Mucosa of descending colon (tissue), 3 donors: Measurements from ENCODE around the gene HSP90AA1. TPM values are rescaled to one million over a fixed set of nuclear protein-coding genes. Genes with fewer than 3 reads are reported as not detected.

Experiments
- ATAC-seq: fragments of 200-7000 bp; cut with Tn5 transposase; one replicate; pipeline ENCODE4 v1.9.1; 2020; ENCODE audit warnings: mild to moderate bottlenecking, moderate library complexity
- DNase-seq, 3 donors: peaks; one replicate each; pipeline ENCODE4 v3.0.0-alpha.2; 2020
- H3K36me3 ChIP-seq: fragments of 200-600 bp; one replicate; pipeline ENCODE4 v1.8.0; 2021; ENCODE audit warnings: low read depth, mild to moderate bottlenecking
- H3K4me1 ChIP-seq: fragments of 200-600 bp; one replicate; pipeline ENCODE4 v1.8.0; 2021; ENCODE audit warnings: low read depth, mild to moderate bottlenecking
- H3K4me3 ChIP-seq: fragments of 200-600 bp; one replicate; pipeline ENCODE4 v1.8.0; 2021; ENCODE audit warnings: mild to moderate bottlenecking
- H3K9me3 ChIP-seq: fragments of 200-600 bp; one replicate; pipeline ENCODE4 v1.8.0; 2021; ENCODE audit warnings: mild to moderate bottlenecking
- CTCF ChIP-seq: fragments of 200-600 bp; IDR thresholded peaks from one replicate; pipeline ENCODE4 v1.8.0; 2022; ENCODE audit warnings: antibody characterized with exemption, mild to moderate bottlenecking
- intact Hi-C, 2 donors: fragments of 100-400 bp; cut with DNase I in 1 of 2; cut with micrococcal nuclease in 1 of 2; formaldehyde crosslinking; loops; one replicate each; pipeline versions ENCODE4 v1.11.0 to v1.11.1; 2022; cut with DNase I, micrococcal nuclease
- total RNA-seq, 3 donors: library from RNA; stranded (reverse); fragmentation: NEBNext Ultra II Directional in 2 of 3; extraction: Animal tissue kit (Norgen Biotek cat#: 25700) in 2 of 3; gene quantifications; one replicate each; pipeline versions ENCODE4 v1.2.1 to v1.2.4, GENCODE V29; 2021 to 2023
- donor health status: DM: no; HTN: no; CAD: no; lungs with moderate emphysema.
- donor health status: DM: no; HTN: no; CAD: no.
- donor health status: DM: no; HTN: yes; CAD: no.

Gene HSP90AA1
- total RNA-seq, 3 donors from 2014 or later = 231 to 367 (median 252) TPM

- Histone ChIP-seq H3K9me3 (no peaks in the 10 kb centered on the region), H3K4me3 (no peak overlapping the region), H3K36me3 (peaks cover 23% of the 10 kb centered on the region), H3K4me1 (peaks cover 2% of the 10 kb centered on the region)
- intact Hi-C loops = no loop called here
- DNase-seq (no peak), ATAC-seq (no peak)
- no peak for TF ChIP-seq CTCF
These were observed 36.8 kb downstream of the HSP90AA1 start for GRCh38 chr14:102050026-102050405.

GRCh38 chr14:102049258-102050025 is 37.4 kb downstream of the HSP90AA1 start:
- Histone ChIP-seq H3K36me3 (peaks cover 29% of the 10 kb centered on the region), H3K9me3 (no peaks in the 10 kb centered on the region), H3K4me3 (no peak overlapping the region), H3K4me1 (peaks cover 2% of the 10 kb centered on the region)
- intact Hi-C loops = loop anchor here (10.0 kb wide), 1 partner anchor 45 kb away; no protein-coding TSS in a partner anchor
- no peak for ATAC-seq
- peak in 1 of 3 donors; percentile 32 for DNase-seq
- TF ChIP-seq CTCF = no peak

GRCh38 chr14:102047808-102048540 is 38.9 kb downstream of the HSP90AA1 start:
- Histone ChIP-seq H3K4me3 (no peak overlapping the region), H3K36me3 (peaks cover 37% of the 10 kb centered on the region), H3K4me1 (peaks cover 2% of the 10 kb centered on the region), H3K9me3 (no peaks in the 10 kb centered on the region)
- no peak for TF ChIP-seq CTCF
- intact Hi-C loops = loop anchor here (10.0 kb wide), 1 partner anchor 47 kb away; no protein-coding TSS in a partner anchor
- ATAC-seq (no peak), DNase-seq (peak in 1 of 3 donors; percentile 46)

- DNase-seq (peak; percentile 89 to 92 (median 89)), ATAC-seq (peak; percentile 98)
- Histone ChIP-seq H3K9me3 (no peaks in the 10 kb centered on the region), H3K4me1 (peaks cover 2% of the 10 kb centered on the region), H3K4me3 (no peak overlapping the region), H3K36me3 (peaks cover 50% of the 10 kb centered on the region)
- TF ChIP-seq CTCF = peak; percentile 40
- intact Hi-C loops = loop anchor here (10.0 kb wide), 1 partner anchor 48 kb away; no protein-coding TSS in a partner anchor
These were observed 40.2 kb downstream of the HSP90AA1 start for GRCh38 chr14:102046337-102047278.

- ATAC-seq (no peak), DNase-seq (peak in 1 of 3 donors; percentile 51)
- no peak for TF ChIP-seq CTCF
- Histone ChIP-seq H3K36me3 (peaks cover 60% of the 10 kb centered on the region), H3K4me1 (peaks cover 2% of the 10 kb centered on the region), H3K9me3 (no peaks in the 10 kb centered on the region), H3K4me3 (no peak overlapping the region)
- intact Hi-C loops = loop anchor here (10.0 kb wide), 1 partner anchor 50 kb away; no protein-coding TSS in a partner anchor
These were observed 42.3 kb downstream of the HSP90AA1 start for GRCh38 chr14:102044566-102044965.
